Choroid plexus epithelial cell (primary cell): ENCODE measurements around the gene ENDOV.
A peak's percentile ranks its signal among the peaks of the same experiment; 100 is the strongest.

ENCODE experiments used
- DNase-seq: peaks from one replicate; pipeline ENCODE4 v3.0.0-alpha.2; 2010; ENCODE audit warnings: low read depth
- H3K4me3 ChIP-seq: 2 replicates; pipeline ENCODE4 v1.5.1; 2011; ENCODE audit warnings: low read depth, mild to moderate bottlenecking, control low read depth, low read length, moderate library complexity
- CTCF ChIP-seq: conservative IDR thresholded peaks from 2 replicates; pipeline ENCODE4 v1.5.1; 2011; ENCODE audit warnings: low read depth, mild to moderate bottlenecking, control low read depth, inconsistent platforms, low read length, moderate library complexity

Gene ENDOV

GRCh38 chr17:80439499-80439898, 24.5 kb downstream of the ENDOV start:
- DNase-seq = no peak
- TF ChIP-seq CTCF = no peak
- no peak overlapping the region for H3K4me3 ChIP-seq

- peak; percentile 56 for DNase-seq
- no peak for TF ChIP-seq CTCF
- no peak overlapping the region for H3K4me3 ChIP-seq
Observed at GRCh38 chr17:80441133-80441578, 26.2 kb downstream of the ENDOV start.

GRCh38 chr17:80441598-80442322, 26.8 kb downstream of the ENDOV start:
- TF ChIP-seq CTCF = no peak
- no peak overlapping the region for H3K4me3 ChIP-seq
- DNase-seq = no peak

- TF ChIP-seq CTCF = no peak
- no peak for DNase-seq
- H3K4me3 ChIP-seq = no peak overlapping the region
Observed at GRCh38 chr17:80442323-80442659, 27.3 kb downstream of the ENDOV start.

- H3K4me3 ChIP-seq = no peak overlapping the region
- DNase-seq = no peak
- TF ChIP-seq CTCF = no peak
Observed at GRCh38 chr17:80442764-80443163, 27.8 kb downstream of the ENDOV start.

GRCh38 chr17:80443498-80443897, 28.5 kb downstream of the ENDOV start:
- H3K4me3 ChIP-seq = no peak overlapping the region
- no peak for DNase-seq
- no peak for TF ChIP-seq CTCF
